Colonic mucosa (tissue), 4 donors: ENCODE measurements around the gene ADK. TPM values are rescaled to one million over a fixed set of nuclear protein-coding genes. Genes with fewer than 3 reads are reported as not detected.

ENCODE experiments used
- DNase-seq: peaks from one replicate; pipeline ENCODE4 v3.0.0-alpha.2; 2020
- H3K27ac ChIP-seq: fragments of 200-600 bp; one replicate; pipeline ENCODE4 v1.8.0; 2021
- H3K27me3 ChIP-seq: fragments of 200-600 bp; one replicate; pipeline ENCODE4 v1.8.0; 2021
- H3K36me3 ChIP-seq: fragments of 200-600 bp; one replicate; pipeline ENCODE4 v1.8.0; 2021
- H3K4me1 ChIP-seq: fragments of 200-600 bp; one replicate; pipeline ENCODE4 v1.8.0; 2021; ENCODE audit warnings: mild to moderate bottlenecking
- H3K4me3 ChIP-seq: fragments of 200-600 bp; one replicate; pipeline ENCODE4 v1.8.0; 2021
- H3K9ac ChIP-seq, 2 donors: one replicate each; pipeline ENCODE4 v1.7.0; 2013; ENCODE audit warnings: control low read depth in 2 of 2, low read depth in 2 of 2, low read length in 2 of 2
- H3K9me3 ChIP-seq: fragments of 200-600 bp; one replicate; pipeline ENCODE4 v1.8.0; 2021
- intact Hi-C: fragments of 100-400 bp; cut with DNase I; formaldehyde crosslinking; loops from one replicate; pipeline ENCODE4 v1.14.1; 2022
- total RNA-seq, 2 donors: library from RNA; stranded (reverse); fragmentation: NEBNext Ultra II Directional in 1 of 2; extraction: Animal tissue kit (Norgen Biotek cat#: 25700) in 1 of 2; gene quantifications; one replicate each; pipeline ENCODE4 v1.2.1, GENCODE V29; 2021
- TF ChIP-seq, protein P1 (sequence below): fragments of 200-600 bp; IDR thresholded peaks from one replicate; pipeline ENCODE4 v1.8.0; 2022; ENCODE audit warnings: antibody characterized with exemption, mild to moderate bottlenecking
- donor health status: healthy.
- donor health status: DM: no; HTN: no; CAD: no.
- donor health status: DM: no; HTN: no; CAD: no.

Gene ADK
- total RNA-seq, 2 donors from 2014 or later: 20.2 to 27.6 TPM

DNA sequence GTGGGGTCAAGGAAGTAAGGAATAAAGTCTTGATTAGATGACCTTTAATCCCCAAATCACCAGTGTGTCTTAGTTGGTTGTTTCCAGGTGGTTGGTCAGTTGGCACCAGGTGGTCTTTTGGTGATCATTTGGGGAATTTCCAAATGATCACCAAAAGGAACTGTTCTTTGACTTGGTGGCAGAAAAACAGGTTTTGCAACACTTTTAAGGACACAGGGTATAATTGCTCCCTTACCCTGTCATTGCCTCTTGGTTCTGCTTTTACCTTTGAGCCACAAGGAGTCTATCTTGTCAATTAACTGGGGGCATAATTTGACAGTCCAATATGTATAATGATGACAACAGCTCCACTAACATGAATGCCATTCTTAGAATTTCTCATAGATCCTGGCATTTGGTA, 104.2 kb downstream of the ADK start:
- no peak overlapping the region for H3K9ac ChIP-seq
- no peaks in the 10 kb centered on the region for H3K4me1 ChIP-seq
- intact Hi-C loops: no loop called here
- H3K9me3 ChIP-seq: no peaks in the 10 kb centered on the region
- H3K27ac ChIP-seq: no peak overlapping the region
- no peaks in the 10 kb centered on the region for H3K36me3 ChIP-seq
- H3K27me3 ChIP-seq: no peaks in the 10 kb centered on the region
- TF ChIP-seq, protein P1, sequence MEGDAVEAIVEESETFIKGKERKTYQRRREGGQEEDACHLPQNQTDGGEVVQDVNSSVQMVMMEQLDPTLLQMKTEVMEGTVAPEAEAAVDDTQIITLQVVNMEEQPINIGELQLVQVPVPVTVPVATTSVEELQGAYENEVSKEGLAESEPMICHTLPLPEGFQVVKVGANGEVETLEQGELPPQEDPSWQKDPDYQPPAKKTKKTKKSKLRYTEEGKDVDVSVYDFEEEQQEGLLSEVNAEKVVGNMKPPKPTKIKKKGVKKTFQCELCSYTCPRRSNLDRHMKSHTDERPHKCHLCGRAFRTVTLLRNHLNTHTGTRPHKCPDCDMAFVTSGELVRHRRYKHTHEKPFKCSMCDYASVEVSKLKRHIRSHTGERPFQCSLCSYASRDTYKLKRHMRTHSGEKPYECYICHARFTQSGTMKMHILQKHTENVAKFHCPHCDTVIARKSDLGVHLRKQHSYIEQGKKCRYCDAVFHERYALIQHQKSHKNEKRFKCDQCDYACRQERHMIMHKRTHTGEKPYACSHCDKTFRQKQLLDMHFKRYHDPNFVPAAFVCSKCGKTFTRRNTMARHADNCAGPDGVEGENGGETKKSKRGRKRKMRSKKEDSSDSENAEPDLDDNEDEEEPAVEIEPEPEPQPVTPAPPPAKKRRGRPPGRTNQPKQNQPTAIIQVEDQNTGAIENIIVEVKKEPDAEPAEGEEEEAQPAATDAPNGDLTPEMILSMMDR: no peak
- no peak overlapping the region for H3K4me3 ChIP-seq
- no peak for DNase-seq

DNA sequence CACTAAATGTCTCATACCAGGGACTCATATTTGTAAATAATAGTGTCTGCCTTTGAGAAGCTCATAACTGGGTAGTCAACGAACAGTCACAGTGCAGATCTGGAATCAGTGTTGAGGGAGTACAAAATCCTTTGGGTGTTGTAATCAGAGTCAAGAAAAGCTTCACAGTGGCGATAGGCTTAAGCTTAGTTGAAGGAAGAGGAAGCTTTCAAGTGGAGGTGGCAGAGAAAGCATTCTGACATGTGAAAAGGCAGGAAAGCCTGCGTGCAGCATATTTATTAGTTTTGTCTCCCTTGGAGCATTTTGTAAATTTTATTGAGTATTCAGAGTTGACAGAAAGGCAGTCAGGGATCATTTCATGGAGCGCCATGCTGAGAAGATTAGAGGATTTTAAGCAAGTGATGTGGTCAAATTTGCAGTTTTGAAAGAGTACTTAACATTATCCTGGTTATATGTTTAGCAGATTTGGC, 104.9 kb downstream of the ADK start:
- Histone ChIP-seq H3K4me1 (no peaks in the 10 kb centered on the region), H3K4me3 (no peak overlapping the region), H3K27ac (no peak overlapping the region), H3K9me3 (no peaks in the 10 kb centered on the region), H3K9ac (no peak overlapping the region), H3K36me3 (no peaks in the 10 kb centered on the region), H3K27me3 (no peaks in the 10 kb centered on the region)
- intact Hi-C loops: no loop called here
- no peak for DNase-seq
- TF ChIP-seq, protein P1: no peak

DNA sequence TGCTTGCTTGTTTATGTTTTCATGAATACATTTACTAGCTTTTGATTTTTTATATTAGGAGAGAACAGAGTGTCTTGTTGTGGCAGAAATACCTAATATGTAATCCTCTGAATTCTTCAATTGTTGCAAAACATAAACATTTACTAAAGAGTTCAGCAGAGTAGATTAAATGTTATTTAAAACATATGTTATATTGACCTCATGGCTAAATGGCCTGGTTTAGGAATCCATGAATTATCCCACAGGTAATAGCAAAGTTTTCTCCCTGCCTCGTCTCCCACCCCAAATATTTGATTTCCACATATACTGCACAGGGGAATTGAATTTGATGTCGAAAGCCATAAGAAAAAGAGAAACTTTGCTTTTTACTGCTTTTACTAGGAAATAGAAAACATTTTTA, 111.8 kb downstream of the ADK start:
- no peaks in the 10 kb centered on the region for H3K36me3 ChIP-seq

DNA sequence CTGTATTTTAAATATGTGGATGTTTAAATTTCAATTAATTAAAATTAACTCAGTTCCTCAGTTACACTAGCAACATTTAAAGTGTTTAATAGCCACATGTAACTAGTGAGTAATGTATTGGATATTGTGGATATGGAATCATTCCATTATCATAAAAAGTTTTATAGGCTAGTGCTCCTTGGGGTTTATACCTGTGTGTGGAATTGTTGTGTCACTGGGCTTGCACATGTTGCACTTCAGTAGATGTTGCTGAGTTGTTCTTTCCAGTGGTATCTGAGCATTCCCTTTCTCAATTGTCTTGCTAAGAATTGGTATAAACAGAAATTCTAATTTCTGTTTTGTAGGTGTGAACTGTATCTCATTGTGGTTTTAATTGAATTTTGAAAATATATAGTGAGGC, 113.0 kb downstream of the ADK start:
- Histone ChIP-seq H3K4me3 (no peak overlapping the region), H3K9ac (no peak overlapping the region), H3K36me3 (no peaks in the 10 kb centered on the region), H3K27me3 (no peaks in the 10 kb centered on the region), H3K27ac (no peak overlapping the region), H3K9me3 (no peaks in the 10 kb centered on the region), H3K4me1 (no peaks in the 10 kb centered on the region)
- no peak for DNase-seq
- TF ChIP-seq, protein P1: no peak
- intact Hi-C loops: no loop called here

More for the DNA sequence above, 111.8 kb downstream of the ADK start:
- no peak overlapping the region for H3K9ac ChIP-seq
- no peak for DNase-seq
- H3K27ac ChIP-seq: no peak overlapping the region
- TF ChIP-seq, protein P1: no peak
- intact Hi-C loops: no loop called here
- no peaks in the 10 kb centered on the region for H3K27me3 ChIP-seq
- no peak overlapping the region for H3K4me3 ChIP-seq
- no peaks in the 10 kb centered on the region for H3K9me3 ChIP-seq
- no peaks in the 10 kb centered on the region for H3K4me1 ChIP-seq

DNA sequence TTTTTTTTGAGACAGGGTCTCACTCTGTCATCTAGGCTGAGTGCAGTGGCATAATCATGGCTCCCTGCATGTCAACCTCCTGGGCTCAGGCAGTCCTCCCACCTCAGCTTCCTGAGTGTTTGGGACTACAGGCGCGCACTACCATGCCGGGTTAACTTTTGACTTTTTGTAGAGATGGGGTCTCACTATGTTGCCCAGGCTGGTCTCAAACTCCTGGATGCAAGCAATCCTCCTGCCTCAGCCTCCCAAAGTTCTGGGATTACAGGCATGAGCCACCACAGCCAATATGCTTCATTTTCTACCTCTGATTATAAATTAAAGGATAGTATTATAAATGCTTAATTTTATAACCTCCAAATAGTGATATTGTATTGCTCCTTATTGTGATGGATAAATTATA, 121.3 kb downstream of the ADK start:
- Histone ChIP-seq H3K27ac (no peak overlapping the region), H3K4me1 (no peaks in the 10 kb centered on the region), H3K36me3 (no peaks in the 10 kb centered on the region), H3K9me3 (no peaks in the 10 kb centered on the region), H3K4me3 (no peak overlapping the region), H3K27me3 (no peaks in the 10 kb centered on the region), H3K9ac (no peak overlapping the region)
- TF ChIP-seq, protein P1: no peak
- intact Hi-C loops: no loop called here
- DNase-seq: no peak
